Measurements from ENCODE around the gene NPC2. TPM values are rescaled to one million over a fixed set of nuclear protein-coding genes. Genes with fewer than 3 reads are reported as not detected.
A peak's percentile ranks its signal among the peaks of the same experiment; 100 is the strongest.

The NPC2 gene
- total RNA-seq, 1 donor from 2014 or later, result 15.5 TPM

DNA sequence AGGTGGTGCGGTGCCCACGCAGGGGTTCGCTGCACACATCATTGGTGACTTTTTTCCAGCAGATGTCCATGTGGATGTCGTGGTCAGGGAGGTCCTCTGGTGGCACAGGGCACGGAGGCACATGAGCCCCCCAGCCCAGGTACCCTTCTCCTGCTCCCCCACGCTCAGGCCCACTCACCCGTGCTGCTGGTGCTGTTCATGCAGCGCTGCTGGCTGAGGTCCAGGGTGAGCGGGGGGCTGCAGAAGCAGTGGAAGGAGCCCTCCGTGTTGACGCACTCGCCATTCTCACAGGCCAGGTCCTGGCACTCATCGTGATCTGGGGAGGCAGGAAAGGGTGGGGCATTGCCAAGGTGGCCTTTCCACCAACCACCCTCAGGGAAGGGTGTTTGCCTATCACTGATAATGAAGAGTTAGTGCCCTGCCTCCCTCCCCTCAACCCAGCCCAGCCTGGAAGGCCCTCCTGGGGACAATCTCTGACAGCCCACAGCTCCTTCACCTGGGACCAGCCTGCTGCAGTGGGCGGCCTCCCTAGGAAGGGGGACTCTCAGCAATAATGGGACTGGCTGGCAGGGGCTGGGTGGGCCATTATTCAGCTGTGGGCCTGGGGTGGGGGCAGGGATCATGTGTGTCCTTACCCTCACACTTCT, 10.3 kb upstream of the NPC2 start:
- intact Hi-C loops (cut with micrococcal nuclease), result no loop called here
- no peaks in the 10 kb centered on the region for H3K9me3 Mint-ChIP-seq
- H3K27me3 Mint-ChIP-seq, result peaks cover 2% of the 10 kb centered on the region
- no peak overlapping the region for H3K4me3 Mint-ChIP-seq
- H3K4me1 Mint-ChIP-seq, result no peaks in the 10 kb centered on the region
- DNase-seq, result no peak
- no peak overlapping the region for H3K27ac Mint-ChIP-seq
- H3K36me3 Mint-ChIP-seq (ENCODE audit: low read depth), result no peaks in the 10 kb centered on the region

DNA sequence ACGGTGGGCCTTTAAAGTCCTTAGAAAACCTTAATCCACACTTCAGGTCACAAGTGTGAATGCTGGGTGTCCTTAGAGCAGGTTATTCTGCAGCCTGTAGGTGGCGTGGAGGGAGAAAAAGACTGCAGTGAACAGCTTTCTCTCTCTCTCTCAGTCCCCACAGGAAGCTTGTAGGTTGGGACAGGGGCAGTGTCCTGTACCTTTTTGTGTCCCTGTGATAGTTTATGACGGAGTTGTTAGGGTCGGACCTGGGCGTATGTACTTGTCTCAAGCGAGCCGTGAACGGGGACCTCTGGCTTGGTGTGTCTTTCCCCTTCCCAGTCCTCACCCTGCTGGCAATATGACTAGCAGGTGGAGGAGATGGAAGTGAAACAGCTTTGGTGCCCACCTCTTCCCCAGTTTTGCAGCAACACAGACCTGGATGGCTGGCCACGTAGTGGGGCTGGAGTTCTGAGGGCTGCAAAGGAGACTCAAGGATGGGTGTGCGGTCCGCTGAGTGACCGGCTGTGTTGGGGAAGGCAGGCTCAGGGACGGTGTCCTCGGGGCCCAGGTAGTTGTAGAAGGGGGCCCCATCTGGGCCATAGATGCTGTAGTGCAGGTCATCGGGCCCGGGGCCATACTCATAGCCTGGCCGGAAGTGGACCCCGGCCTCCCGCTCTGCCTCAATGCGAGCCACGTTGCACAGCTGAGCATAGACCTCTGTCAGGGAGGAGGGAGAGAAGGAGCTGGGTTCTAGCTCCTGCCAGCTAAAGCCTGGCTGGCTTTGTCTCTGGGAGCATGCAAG, 9.3 kb upstream of the NPC2 start:
- Mint-ChIP-seq H3K27ac (no peak overlapping the region), H3K36me3 (ENCODE audit: low read depth) (no peaks in the 10 kb centered on the region), H3K9me3 (no peaks in the 10 kb centered on the region), H3K4me3 (no peak overlapping the region), H3K27me3 (peaks cover 2% of the 10 kb centered on the region), H3K4me1 (no peaks in the 10 kb centered on the region)
- intact Hi-C loops (cut with micrococcal nuclease), result no loop called here
- DNase-seq, result peak; percentile 71

DNA sequence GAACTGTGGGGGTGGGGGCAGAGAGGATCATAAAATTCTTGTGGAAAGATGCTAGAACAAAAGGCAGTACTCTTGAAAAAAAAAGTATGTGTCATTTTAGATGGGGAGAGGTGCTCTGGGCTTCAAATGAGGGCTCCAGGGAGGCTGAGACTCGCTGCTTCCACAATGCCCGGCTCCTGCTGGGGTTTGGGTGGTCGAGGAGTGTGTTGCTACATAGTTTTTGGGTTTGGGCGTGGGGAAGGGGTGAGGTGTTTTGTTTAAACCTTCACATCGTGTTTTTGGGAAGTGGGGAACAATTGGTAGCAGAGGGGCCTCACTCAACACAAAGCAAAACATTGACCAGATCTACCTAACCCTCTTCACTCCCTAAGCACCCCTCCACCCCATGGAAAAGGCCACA, 8.6 kb upstream of the NPC2 start:
- no peaks in the 10 kb centered on the region for H3K36me3 Mint-ChIP-seq (ENCODE audit: low read depth)
- H3K4me3 Mint-ChIP-seq, result no peak overlapping the region
- DNase-seq, result no peak
- H3K4me1 Mint-ChIP-seq, result no peaks in the 10 kb centered on the region
- H3K9me3 Mint-ChIP-seq, result no peaks in the 10 kb centered on the region
- H3K27me3 Mint-ChIP-seq, result peaks cover 2% of the 10 kb centered on the region
- intact Hi-C loops (cut with micrococcal nuclease), result no loop called here
- no peak overlapping the region for H3K27ac Mint-ChIP-seq

DNA sequence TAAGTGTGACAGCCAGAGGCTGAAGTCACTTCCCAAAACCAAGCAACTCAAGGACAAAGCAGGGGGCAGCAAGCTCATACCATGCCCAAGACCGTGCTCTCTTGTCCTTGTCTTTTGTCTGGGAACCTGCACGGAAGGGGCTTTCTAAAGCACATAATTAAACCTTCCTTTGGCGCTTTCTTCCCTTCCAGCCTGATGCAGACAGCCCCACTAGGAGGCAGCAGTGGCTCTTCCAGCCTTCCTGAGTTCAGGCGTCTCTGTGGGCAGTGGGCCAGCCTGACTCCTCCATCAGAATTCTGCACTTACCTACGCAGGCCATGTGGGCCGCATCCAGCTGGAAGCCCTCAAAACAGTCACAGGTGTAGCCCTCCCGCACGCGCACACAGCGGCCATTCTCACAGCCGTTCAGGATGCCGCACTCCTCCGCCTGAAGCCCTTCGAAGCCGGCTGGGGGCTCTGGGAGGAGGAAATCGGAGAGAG, 8.1 kb upstream of the NPC2 start:
- Mint-ChIP-seq H3K27ac (no peak overlapping the region), H3K4me3 (no peak overlapping the region), H3K9me3 (no peaks in the 10 kb centered on the region), H3K27me3 (peaks cover 2% of the 10 kb centered on the region), H3K36me3 (ENCODE audit: low read depth) (peaks cover 2% of the 10 kb centered on the region), H3K4me1 (no peaks in the 10 kb centered on the region)
- intact Hi-C loops (cut with micrococcal nuclease), result no loop called here
- no peak for DNase-seq

DNA sequence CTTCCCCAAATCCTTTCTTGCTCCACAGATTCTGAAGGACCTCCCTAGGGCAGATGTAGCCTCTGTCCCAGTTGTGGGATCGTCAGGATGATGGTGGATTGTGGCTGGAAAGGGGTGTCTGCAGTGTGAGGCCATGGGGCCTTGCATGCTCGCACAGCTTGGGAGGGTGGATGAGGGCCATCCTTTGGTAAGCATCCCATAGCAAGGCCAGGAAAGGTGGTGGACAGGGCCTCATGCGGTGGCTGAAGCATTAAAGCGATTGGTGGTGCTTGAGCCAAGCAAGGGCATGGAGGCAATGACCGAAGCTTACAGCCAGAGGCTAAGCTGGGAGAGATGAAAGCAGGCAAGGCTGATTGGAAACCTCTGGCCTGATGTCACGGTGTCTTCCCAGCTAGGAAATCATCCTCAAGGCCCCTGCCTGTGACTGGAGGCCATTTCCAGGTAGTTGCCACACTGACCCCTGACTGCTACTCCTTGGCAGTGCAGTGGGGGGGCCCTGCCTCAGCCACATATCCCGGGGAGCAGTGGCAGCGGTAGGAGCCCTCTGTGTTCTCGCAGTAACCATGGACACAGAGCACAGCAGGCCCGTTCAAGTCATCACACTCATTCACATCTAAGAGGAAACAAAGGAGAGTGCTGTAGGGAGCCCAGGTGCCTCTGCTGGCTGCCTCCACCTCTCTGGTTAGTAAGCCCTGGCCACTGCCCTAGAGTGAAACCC, 7.5 kb upstream of the NPC2 start:
- intact Hi-C loops (cut with micrococcal nuclease), result no loop called here
- H3K36me3 Mint-ChIP-seq (ENCODE audit: low read depth), result peaks cover 2% of the 10 kb centered on the region
- H3K4me1 Mint-ChIP-seq, result peaks cover under 1% of the 10 kb centered on the region
- H3K4me3 Mint-ChIP-seq, result no peak overlapping the region
- DNase-seq, result no peak
- H3K9me3 Mint-ChIP-seq, result no peaks in the 10 kb centered on the region
- no peaks in the 10 kb centered on the region for H3K27me3 Mint-ChIP-seq
- no peak overlapping the region for H3K27ac Mint-ChIP-seq

DNA sequence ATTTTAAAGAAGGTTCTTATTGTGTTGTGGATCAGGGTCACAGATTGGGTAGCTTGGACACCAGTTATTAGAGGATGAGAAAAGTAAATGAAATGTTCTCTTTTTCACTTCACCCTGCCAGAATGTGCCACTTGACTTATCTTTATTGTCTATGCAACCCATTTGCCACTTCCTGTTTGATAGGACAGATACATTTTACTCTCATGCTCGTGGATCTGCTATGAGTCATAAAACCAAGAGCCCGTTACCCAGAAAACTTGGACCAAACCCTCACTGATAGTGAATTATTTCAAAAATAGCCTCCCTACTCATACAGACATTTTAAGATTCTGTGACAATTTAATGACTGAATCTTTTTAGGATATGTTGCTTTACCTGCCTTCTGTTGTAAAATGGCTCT, 2.3 kb upstream of the NPC2 start:
- no peak overlapping the region for H3K4me3 Mint-ChIP-seq
- H3K4me1 Mint-ChIP-seq, result peaks cover 20% of the 10 kb centered on the region
- peaks cover 2% of the 10 kb centered on the region for H3K27me3 Mint-ChIP-seq
- no peak overlapping the region for H3K27ac Mint-ChIP-seq
- H3K36me3 Mint-ChIP-seq (ENCODE audit: low read depth), result peaks cover 7% of the 10 kb centered on the region
- DNase-seq, result no peak
- no peaks in the 10 kb centered on the region for H3K9me3 Mint-ChIP-seq
- intact Hi-C loops (cut with micrococcal nuclease), result no loop called here

DNA sequence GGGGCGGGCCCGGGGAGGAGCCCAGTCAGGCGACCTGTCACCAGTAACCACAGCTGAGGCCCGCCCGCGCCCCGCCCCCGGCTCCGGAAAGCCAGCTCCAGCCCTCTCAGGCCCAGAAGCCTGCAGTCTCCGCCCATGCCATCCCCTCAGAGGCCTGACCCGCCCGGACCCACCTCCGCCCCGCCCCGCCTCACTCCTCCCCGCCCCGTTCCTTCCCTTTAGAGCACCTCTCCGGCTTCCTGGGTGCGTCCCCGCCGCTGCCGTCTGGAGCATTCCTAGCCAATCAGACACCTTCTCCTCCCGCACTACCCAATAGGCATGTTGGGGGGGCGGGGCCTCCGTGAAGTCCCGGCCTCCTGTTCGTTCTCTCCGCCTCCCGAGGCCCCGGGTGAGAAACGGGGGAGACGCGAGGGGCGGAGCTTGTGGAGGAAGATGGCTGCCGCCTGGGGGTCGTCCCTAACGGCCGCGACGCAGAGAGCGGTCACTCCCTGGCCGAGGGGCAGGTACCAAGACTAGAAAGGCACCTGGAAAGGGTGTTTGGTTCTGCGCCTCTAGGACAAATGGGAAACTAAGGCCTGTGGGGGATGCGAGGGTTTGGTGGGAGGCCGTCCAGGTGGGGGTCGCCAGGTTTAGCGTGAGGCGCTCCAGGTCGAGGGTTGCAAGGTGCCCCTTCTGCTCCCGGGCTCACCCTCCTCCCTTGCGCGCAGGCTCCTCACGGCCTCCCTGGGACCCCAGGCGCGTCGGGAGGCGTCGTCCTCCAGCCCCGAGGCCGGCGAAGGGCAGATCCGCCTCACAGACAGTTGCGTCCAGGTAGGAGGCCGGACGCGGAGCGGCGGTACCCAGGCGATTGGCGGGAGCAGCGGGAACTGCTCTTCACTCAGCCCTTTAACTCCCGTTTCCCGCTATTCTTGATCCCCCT, 497 bp upstream of the NPC2 start, which contains the start of gene ISCA2:
ISCA2 (plus strand) TSS at position 423 of the 919 bp plus-strand sequence; CDS start at position 433, 10 bp downstream.
- intact Hi-C loops (cut with micrococcal nuclease), result loop anchor here (1.0 to 5.0 kb wide), 3 partner anchors 119 to 191 kb away; partner anchors contain the start of genes ABCD4 and LTBP2
- peak within 1 kb of the TSS; percentile 93 for H3K27ac Mint-ChIP-seq
- no peak within 1 kb of the TSS for H3K4me3 Mint-ChIP-seq
- peak; percentile 100 for DNase-seq
- peaks cover 24% of the 10 kb centered on the region for H3K4me1 Mint-ChIP-seq
- no peaks in the 10 kb centered on the region for H3K9me3 Mint-ChIP-seq
- H3K36me3 Mint-ChIP-seq (ENCODE audit: low read depth), result peaks cover 7% of the 10 kb centered on the region
- peaks cover 3% of the 10 kb centered on the region for H3K27me3 Mint-ChIP-seq

DNA sequence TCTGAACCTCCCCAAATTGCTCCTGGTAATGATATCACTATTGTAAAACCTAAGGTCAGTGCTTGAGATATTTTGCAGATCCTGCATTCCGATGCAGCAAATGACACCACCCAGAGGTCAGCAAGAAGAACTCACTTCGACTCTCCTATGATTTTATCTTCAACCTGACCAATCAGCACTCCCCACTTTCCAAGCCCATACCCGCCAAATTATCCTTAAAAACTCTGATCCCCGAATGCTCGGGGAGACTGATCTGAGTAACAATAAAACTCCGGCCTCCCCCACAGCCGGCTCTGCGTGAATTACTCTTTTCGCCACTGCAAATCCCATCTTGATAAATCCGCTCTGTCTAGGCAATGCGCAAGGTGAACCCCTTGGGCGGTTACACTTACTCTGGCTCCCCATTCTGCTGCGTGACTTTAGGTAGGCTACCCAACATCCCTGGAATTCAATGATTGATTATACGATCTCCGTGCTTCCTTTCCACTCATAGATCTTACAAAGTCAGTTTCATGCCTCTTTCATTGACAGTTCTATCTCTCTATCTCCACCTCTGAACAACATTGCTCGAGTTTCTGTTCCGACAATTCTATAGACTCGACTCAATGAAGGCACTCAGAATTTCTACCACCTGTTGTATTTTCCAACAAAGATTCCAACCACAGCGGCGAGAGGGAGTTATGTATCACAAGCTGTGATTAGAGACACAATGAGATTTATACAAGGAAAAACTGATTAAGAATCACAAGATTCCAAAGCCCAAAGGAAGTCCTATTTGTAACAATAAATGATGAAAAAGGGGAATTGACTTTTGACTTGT, 939 bp downstream of the NPC2 start:
- H3K9me3 Mint-ChIP-seq, result no peaks in the 10 kb centered on the region

DNA sequence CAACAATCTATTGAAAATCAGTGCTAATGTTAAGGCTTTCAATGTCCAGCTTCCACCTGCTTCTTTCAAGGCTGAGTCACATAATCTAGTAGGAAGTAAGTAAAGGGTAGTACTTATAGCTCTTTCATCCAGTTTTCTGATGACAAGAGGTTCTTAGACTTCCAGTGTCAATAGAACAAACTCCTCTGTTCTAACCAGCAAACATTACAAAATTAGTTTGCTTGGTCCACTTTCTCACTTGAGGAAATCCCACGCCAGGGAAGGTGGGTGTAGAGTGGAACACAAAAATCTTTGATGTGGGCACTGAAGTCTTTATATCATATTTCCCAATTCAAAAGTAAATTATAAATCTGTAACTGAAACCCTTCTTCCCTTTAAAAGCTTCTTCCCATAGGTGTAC, 2.6 kb downstream of the NPC2 start:
- Mint-ChIP-seq H3K27ac (no peak overlapping the region), H3K36me3 (ENCODE audit: low read depth) (peaks cover 5% of the 10 kb centered on the region), H3K27me3 (peaks cover 3% of the 10 kb centered on the region), H3K4me1 (peaks cover 22% of the 10 kb centered on the region), H3K9me3 (no peaks in the 10 kb centered on the region), H3K4me3 (no peak overlapping the region)
- intact Hi-C loops (cut with micrococcal nuclease), result loop anchor here (5.0 kb wide), 1 partner anchor 122 kb away; the partner anchor contains the start of gene LTBP2
- DNase-seq, result no peak

More for the DNA sequence above, 939 bp downstream of the NPC2 start:
- intact Hi-C loops (cut with micrococcal nuclease), result loop anchor here (2.0 to 5.0 kb wide), 2 partner anchors 120 to 189 kb away; partner anchors contain the start of genes ABCD4 and LTBP2
- Mint-ChIP-seq H3K36me3 (ENCODE audit: low read depth) (peaks cover 7% of the 10 kb centered on the region), H3K4me1 (peaks cover 24% of the 10 kb centered on the region), H3K27ac (no peak overlapping the region), H3K4me3 (no peak overlapping the region), H3K27me3 (peaks cover 3% of the 10 kb centered on the region)
- DNase-seq, result peak; percentile 71

DNA sequence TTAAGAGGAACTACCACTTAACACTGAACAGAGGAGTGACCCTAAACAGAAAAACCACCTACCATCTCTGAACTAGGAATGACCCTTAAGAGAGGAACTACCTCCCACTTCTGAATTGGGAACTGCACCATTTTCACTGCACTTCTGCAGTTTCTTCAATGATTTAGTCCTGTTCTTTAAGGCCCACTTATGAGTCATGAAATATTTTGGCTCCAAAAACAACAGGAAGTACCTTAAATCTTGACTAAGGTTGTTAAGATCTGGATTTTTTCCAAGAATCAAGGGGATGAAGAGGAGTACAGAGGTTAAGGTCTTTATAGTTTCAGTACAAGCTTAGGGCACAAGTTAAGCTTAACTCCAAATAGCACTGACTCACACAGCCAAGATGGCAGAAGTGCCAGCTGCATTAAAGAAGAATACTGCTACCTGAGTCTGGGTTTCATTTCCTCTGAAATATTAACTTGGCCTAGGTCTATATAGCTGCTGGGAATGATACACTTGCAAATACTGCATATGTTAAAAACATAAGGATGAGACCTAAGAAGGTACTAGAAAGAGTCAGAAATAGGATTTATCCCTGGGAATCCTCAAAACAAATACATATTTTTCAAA, 4.2 kb downstream of the NPC2 start:
- intact Hi-C loops (cut with micrococcal nuclease), result no loop called here
- Mint-ChIP-seq H3K4me3 (no peak overlapping the region), H3K27me3 (peaks cover 3% of the 10 kb centered on the region), H3K36me3 (ENCODE audit: low read depth) (peaks cover 9% of the 10 kb centered on the region), H3K27ac (peak overlapping the region; percentile 52), H3K9me3 (no peaks in the 10 kb centered on the region), H3K4me1 (peaks cover 7% of the 10 kb centered on the region)
- no peak for DNase-seq

DNA sequence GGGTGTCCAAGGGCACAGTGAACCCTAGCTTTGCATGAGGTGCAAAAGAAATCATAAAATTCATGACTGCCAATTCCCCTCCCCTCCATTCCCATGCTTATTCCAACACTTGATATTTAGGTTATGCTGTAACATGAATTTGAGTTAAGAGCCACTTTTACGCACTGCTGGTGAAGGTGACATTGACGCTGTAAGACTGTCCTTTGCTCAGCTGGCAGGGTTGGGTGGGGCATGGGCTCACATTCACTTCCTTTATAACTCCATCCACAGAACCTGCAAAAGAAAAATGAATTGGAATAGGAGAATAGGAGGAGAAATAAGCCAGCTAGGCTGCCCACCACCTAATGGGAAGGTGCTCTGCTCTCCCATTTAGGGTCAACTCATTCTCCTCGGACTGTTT, 6.9 kb downstream of the NPC2 start:
- peaks cover 12% of the 10 kb centered on the region for H3K36me3 Mint-ChIP-seq (ENCODE audit: low read depth)
- peaks cover 3% of the 10 kb centered on the region for H3K27me3 Mint-ChIP-seq
- no peak overlapping the region for H3K27ac Mint-ChIP-seq
- peaks cover 4% of the 10 kb centered on the region for H3K4me1 Mint-ChIP-seq
- no peak for DNase-seq
- no peaks in the 10 kb centered on the region for H3K9me3 Mint-ChIP-seq
- no peak overlapping the region for H3K4me3 Mint-ChIP-seq
- intact Hi-C loops (cut with micrococcal nuclease), result no loop called here

DNA sequence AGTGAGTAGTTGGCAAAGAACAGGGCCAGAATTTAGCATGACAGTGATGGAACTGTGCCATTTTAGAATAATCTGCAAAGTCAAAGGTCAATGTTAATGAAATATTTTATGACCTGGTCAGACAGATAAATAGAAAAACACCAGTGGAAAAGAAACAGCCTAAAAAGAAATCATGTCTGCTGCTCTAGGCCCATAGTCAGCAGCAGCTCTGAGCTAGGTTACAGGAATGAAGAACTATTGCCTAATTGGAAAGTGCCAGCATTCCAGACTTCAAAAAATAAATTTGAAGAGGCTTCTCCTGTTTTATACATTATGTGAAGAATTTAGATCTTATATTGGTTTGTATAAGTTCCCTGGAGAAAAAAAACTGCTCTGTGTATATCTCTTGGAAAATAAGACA, 9.8 kb downstream of the NPC2 start:
- Mint-ChIP-seq H3K36me3 (ENCODE audit: low read depth) (peaks cover 14% of the 10 kb centered on the region), H3K4me3 (no peak overlapping the region), H3K4me1 (no peaks in the 10 kb centered on the region), H3K9me3 (no peaks in the 10 kb centered on the region), H3K27ac (no peak overlapping the region), H3K27me3 (no peaks in the 10 kb centered on the region)
- DNase-seq, result no peak
- intact Hi-C loops (cut with micrococcal nuclease), result no loop called here
